ENCODE data around the gene RPL38. TPM values are rescaled to one million over a fixed set of nuclear protein-coding genes. Genes with fewer than 3 reads are reported as not detected.

RPL38 gene
- total RNA-seq, 2 donors from 2014 or later: 1,259 to 1,366 TPM

GRCh38 chr17:74219576-74220133 lies 16.2 kb downstream of the RPL38 start:
- H3K4me3 Mint-ChIP-seq: no peak overlapping the region
- H3K4me1 Mint-ChIP-seq: no peaks in the 10 kb centered on the region
- no peaks in the 10 kb centered on the region for H3K27me3 Mint-ChIP-seq
- no peak overlapping the region for H3K27ac Mint-ChIP-seq
- ATAC-seq (replicated peaks): no peak
- peaks cover 17% of the 10 kb centered on the region for H3K36me3 Mint-ChIP-seq (ENCODE audit: low read depth)
- H3K9me3 Mint-ChIP-seq: no peaks in the 10 kb centered on the region

DNA sequence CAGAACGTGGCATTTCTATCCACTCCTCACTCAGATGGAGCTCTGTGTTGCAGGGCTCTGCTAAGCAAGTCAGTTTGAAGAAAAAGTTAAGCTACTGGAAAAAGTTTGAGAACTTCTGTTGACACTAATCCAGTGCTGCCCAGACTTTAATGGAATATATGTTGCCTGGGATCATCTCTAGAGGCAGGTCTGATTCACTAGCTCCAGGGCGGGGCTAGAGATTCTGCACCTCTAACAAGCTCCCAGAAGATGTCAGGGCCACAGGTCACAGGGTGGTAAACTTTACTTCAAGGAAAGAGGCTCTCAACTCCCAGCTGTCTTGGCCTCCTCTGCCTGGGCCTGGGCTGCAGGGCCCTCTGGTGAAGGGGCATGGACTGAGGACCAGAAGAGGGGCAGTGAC lies 16.7 kb downstream of the RPL38 start:
- H3K4me3 Mint-ChIP-seq: no peak overlapping the region
- no peaks in the 10 kb centered on the region for H3K27me3 Mint-ChIP-seq
- no peak overlapping the region for H3K27ac Mint-ChIP-seq
- no peaks in the 10 kb centered on the region for H3K4me1 Mint-ChIP-seq
- peaks cover 22% of the 10 kb centered on the region for H3K36me3 Mint-ChIP-seq (ENCODE audit: low read depth)
- no peak for ATAC-seq (replicated peaks)
- H3K9me3 Mint-ChIP-seq: no peaks in the 10 kb centered on the region

DNA sequence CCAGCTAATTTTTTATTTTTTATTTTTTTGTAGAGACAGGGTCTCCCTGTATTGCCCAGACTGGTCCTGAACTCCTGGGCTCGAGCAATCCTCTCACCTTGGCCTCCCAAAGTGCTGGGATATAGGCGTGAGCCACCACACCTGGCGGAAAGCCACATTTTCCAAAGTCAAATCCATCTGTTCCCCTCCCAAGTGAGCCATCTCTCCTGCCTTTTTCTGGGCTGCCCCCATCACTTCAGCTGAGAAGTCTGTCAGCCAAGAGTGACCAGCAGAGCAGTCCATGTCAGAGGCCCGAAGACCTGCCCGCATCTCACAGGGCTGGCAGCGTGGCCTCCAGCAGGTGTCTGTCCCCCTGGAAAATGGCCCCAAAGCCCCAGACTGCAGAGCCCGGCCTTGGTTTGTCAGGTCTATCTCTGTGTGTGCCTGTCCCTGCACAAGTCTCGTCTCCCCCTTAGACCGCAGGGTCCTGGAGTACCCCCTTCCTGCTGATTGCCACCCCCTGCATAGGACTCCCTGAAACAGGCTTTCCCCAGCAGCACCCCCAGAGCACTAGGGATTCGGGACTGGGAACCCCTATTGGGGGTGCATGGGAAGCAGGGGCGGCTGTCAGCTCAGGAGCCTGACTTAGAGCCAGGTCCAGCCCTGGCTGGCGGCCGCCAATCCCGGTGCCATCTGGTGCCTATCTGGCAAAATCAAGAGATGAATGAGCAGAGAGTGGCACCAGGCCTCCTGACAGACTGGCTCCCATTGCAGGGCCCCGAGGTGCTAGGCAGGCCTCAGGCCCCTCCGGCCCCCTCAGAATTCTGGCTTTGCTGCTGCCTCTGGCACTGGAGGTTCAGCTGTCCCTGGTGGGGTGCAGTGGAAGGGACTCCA lies 17.7 kb downstream of the RPL38 start:
- H3K9me3 Mint-ChIP-seq: no peaks in the 10 kb centered on the region
- peaks cover 31% of the 10 kb centered on the region for H3K36me3 Mint-ChIP-seq (ENCODE audit: low read depth)
- no peaks in the 10 kb centered on the region for H3K27me3 Mint-ChIP-seq
- H3K4me3 Mint-ChIP-seq: no peak overlapping the region
- ATAC-seq (replicated peaks): no peak
- H3K27ac Mint-ChIP-seq: no peak overlapping the region
- H3K4me1 Mint-ChIP-seq: no peaks in the 10 kb centered on the region

DNA sequence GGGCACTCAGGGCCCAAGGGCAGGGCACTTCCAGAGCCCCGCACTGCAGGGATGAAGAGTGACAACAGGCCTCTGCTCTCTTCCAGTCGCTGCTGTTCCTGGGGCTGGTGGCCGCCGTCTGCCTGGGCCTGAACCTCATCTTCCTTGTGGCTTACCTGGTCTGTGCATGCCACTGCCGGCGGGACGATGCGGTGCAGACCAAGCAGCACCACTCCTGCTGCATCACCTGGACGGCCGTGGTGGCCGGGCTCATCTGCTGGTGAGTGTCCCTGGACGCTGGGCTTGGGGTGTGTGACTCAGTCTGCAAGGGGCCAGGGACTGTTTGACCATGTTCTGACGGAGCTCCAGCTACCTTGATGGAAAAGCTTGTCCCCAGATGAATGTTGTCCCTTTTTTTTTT lies 18.9 kb downstream of the RPL38 start:
- Mint-ChIP-seq H3K36me3 (ENCODE audit: low read depth) (peaks cover 39% of the 10 kb centered on the region), H3K27ac (no peak overlapping the region), H3K4me3 (no peak overlapping the region), H3K4me1 (no peaks in the 10 kb centered on the region), H3K27me3 (no peaks in the 10 kb centered on the region), H3K9me3 (no peaks in the 10 kb centered on the region)
- no peak for ATAC-seq (replicated peaks)

GRCh38 chr17:74223901-74224300 lies 20.4 kb downstream of the RPL38 start:
- peaks cover 51% of the 10 kb centered on the region for H3K36me3 Mint-ChIP-seq (ENCODE audit: low read depth)
- no peak overlapping the region for H3K4me3 Mint-ChIP-seq
- H3K27me3 Mint-ChIP-seq: no peaks in the 10 kb centered on the region
- ATAC-seq (replicated peaks): no peak
- H3K27ac Mint-ChIP-seq: no peak overlapping the region
- H3K9me3 Mint-ChIP-seq: no peaks in the 10 kb centered on the region
- H3K4me1 Mint-ChIP-seq: no peaks in the 10 kb centered on the region

DNA sequence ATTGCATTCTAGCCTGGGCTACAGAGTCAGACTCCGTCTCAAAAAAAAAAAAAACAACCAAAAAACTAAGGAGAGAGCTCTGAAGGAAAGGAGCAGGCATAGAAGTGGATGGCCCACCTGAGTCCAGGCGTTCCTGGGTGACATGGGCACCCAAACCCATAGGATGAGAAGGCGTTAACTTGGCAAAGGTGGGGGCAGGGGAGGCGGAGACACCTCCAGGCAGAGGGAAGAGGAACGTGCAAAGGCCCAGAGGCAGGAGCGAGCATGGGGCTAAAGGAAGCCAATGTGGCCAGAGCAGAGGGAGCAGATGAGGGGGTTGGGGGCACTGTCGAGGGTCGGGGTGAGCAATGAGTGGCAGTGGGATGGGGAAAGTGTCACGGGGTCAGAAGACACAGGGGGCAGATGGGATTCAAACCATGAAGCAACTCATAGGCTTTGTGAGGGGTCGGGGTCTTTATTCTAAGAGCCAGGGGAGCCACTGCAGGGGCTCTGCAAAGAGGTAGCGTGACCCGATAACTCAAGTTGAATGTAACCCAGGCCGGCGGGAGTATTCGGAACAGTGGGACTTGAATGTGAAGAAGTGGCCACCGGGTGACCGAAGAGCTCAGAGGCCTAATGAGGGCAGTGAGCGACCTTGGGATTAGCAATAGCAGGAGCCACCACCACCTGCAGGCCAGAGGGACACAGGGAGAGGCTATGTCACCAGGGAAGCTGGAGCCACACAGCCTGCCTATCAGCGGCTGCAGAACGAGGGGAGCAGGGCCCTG lies 21.7 kb downstream of the RPL38 start:
- H3K36me3 Mint-ChIP-seq (ENCODE audit: low read depth): peaks cover 59% of the 10 kb centered on the region
- no peak overlapping the region for H3K4me3 Mint-ChIP-seq
- ATAC-seq (replicated peaks): no peak
- H3K27me3 Mint-ChIP-seq: no peaks in the 10 kb centered on the region
- no peaks in the 10 kb centered on the region for H3K9me3 Mint-ChIP-seq
- H3K4me1 Mint-ChIP-seq: no peaks in the 10 kb centered on the region
- no peak overlapping the region for H3K27ac Mint-ChIP-seq

- H3K27me3 Mint-ChIP-seq: no peaks in the 10 kb centered on the region
- H3K4me1 Mint-ChIP-seq: no peaks in the 10 kb centered on the region
- peaks cover 69% of the 10 kb centered on the region for H3K36me3 Mint-ChIP-seq (ENCODE audit: low read depth)
- H3K4me3 Mint-ChIP-seq: no peak overlapping the region
- ATAC-seq (replicated peaks): no peak
- H3K27ac Mint-ChIP-seq: peak overlapping the region; percentile 2
- no peaks in the 10 kb centered on the region for H3K9me3 Mint-ChIP-seq
Observed at GRCh38 chr17:74226252-74226651, 22.8 kb downstream of the RPL38 start.

GRCh38 chr17:74227271-74228080 lies 24.0 kb downstream of the RPL38 start:
- Mint-ChIP-seq H3K27ac (peak overlapping the region; percentile 2), H3K4me1 (no peaks in the 10 kb centered on the region), H3K27me3 (no peaks in the 10 kb centered on the region), H3K9me3 (no peaks in the 10 kb centered on the region), H3K4me3 (no peak overlapping the region), H3K36me3 (ENCODE audit: low read depth) (peaks cover 80% of the 10 kb centered on the region)
- no peak for ATAC-seq (replicated peaks)

- no peak for ATAC-seq (replicated peaks)
- Mint-ChIP-seq H3K9me3 (no peaks in the 10 kb centered on the region), H3K27me3 (no peaks in the 10 kb centered on the region), H3K4me1 (peaks cover 4% of the 10 kb centered on the region), H3K4me3 (no peak overlapping the region), H3K36me3 (ENCODE audit: low read depth) (peaks cover 75% of the 10 kb centered on the region), H3K27ac (no peak overlapping the region)
Observed at GRCh38 chr17:74228306-74228978, 25.0 kb downstream of the RPL38 start.

DNA sequence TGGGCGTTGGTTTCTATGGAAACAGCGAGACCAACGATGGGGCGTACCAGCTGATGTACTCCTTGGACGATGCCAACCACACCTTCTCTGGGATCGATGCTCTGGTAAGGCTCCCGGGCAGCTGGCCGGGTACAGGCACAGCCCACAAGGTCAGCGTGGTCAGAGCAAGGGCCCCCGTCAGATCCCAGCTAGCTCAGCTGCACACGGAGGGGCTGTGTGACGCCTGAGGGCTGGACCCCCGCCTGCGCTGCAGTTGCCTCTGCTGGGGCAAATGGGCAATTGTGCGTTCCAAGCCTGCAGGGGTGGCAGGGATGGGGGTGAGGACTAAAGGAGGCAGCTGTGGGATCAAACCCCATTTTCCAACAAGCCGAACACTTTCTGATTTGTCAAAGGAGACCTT lies 27.4 kb downstream of the RPL38 start:
- no peak overlapping the region for H3K4me3 Mint-ChIP-seq
- H3K27ac Mint-ChIP-seq: no peak overlapping the region
- H3K36me3 Mint-ChIP-seq (ENCODE audit: low read depth): peaks cover 56% of the 10 kb centered on the region
- no peaks in the 10 kb centered on the region for H3K27me3 Mint-ChIP-seq
- no peaks in the 10 kb centered on the region for H3K9me3 Mint-ChIP-seq
- H3K4me1 Mint-ChIP-seq: peaks cover 4% of the 10 kb centered on the region
- ATAC-seq (replicated peaks): no peak

- Mint-ChIP-seq H3K4me3 (no peak overlapping the region), H3K4me1 (peaks cover 4% of the 10 kb centered on the region), H3K9me3 (no peaks in the 10 kb centered on the region), H3K27me3 (no peaks in the 10 kb centered on the region), H3K36me3 (ENCODE audit: low read depth) (peaks cover 43% of the 10 kb centered on the region), H3K27ac (no peak overlapping the region)
- ATAC-seq (replicated peaks): no peak
Observed at GRCh38 chr17:74231928-74232907, 28.7 kb downstream of the RPL38 start.

DNA sequence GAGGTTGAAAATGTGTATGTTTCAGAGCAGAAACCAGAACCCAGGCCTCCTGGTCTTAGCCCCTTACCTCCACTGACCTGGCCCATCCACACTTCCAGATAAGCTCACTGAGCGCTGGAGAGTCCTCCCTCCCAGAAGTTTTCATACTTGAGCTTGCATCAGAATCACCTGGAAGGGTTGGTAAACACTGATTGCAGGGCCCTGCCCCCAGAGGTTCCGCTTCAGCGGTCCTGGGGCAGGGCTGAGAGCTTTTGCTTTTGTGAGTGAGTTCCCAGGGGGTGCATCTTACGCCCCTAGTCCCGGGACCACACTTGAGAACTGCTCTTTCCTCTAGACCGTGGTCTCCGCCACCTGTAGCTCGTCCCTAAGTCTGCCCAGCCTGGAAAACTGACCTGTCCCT lies 30.5 kb downstream of the RPL38 start:
- H3K36me3 Mint-ChIP-seq (ENCODE audit: low read depth): peaks cover 29% of the 10 kb centered on the region
- no peak for ATAC-seq (replicated peaks)
- no peak overlapping the region for H3K27ac Mint-ChIP-seq
- no peak overlapping the region for H3K4me3 Mint-ChIP-seq
- H3K9me3 Mint-ChIP-seq: no peaks in the 10 kb centered on the region
- H3K27me3 Mint-ChIP-seq: no peaks in the 10 kb centered on the region
- peaks cover 4% of the 10 kb centered on the region for H3K4me1 Mint-ChIP-seq

DNA sequence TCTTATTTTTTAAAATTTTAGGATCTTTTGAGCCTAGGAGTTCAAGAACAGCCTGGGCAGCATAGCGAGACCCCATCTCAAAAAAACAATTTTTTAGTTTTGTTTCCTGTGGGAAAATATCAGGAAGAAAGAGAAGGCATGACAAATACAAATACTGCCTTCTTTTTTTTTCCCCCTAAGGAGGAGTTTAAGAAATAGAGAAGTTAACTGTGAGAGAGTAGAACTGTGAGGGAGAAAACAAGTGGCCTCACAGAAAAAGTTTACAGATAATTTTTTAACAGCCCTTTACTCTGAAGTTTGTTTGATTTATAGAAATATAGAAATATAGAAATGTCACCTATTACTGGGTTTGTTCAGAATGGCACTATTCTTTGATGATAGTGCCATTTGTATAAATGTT lies 31.0 kb downstream of the RPL38 start:
- Mint-ChIP-seq H3K36me3 (ENCODE audit: low read depth) (peaks cover 24% of the 10 kb centered on the region), H3K27ac (no peak overlapping the region), H3K4me1 (peaks cover 4% of the 10 kb centered on the region), H3K9me3 (no peaks in the 10 kb centered on the region), H3K4me3 (peak overlapping the region; percentile 50), H3K27me3 (no peaks in the 10 kb centered on the region)
- no peak for ATAC-seq (replicated peaks)
